NAMALWA (cell line): ENCODE measurements around the gene VPS33B.
"Not testable (repeated sequence)": the region's sequence is repeated elsewhere in the genome, so short reads cannot be mapped to it uniquely, and the experiment has no call there.

Source experiments
- DNase-seq: peaks from one replicate; pipeline ENCODE4 v3.0.0-alpha.2; 2015; ENCODE audit warnings: low spot score

VPS33B gene

GRCh38 chr15:91031796-91032195 is 9.4 kb upstream of the VPS33B start:
- no peak for DNase-seq

DNA sequence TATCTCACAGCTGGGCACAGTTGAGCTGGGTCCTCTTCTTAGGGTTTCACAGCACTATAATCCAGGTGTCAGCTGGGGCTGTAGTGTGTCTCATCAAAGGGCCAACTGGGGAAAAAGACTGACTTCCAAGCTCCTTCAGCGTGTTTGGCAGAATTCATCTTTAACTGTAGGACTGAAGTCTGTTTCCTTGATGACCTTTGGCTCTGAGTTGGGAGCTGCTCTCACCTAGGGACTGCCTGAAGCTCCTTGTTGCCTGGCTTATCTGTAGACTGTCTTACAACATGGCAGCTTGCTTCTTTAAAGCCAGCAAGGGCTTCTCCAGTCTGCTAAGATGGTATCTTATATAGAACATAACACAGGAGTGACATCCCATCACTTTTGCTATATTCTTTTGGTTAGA is 5.3 kb upstream of the VPS33B start:
- no peak for DNase-seq

DNA sequence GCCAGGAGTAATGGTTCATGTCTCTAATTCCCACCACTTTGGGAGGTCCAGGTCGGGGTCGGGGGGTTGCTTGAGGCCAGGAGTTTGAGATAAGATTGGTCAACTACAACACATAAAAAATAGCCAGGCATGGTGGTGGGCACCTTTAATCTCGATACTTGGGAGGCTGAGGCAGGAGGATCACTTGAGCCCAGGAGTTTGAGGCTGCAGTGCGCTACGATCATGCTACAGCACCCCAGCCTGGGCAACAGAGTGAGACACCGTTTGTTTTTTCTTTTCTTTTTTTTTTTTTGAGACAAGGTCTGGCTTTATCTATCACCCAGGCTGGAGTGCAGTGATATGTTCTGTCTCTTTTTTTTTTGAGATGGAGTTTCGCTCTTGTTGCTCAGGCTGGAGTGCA is 1.3 kb upstream of the VPS33B start:
- DNase-seq, result no peak

GRCh38 chr15:91022832-91023129 is 387 bp upstream of the VPS33B start:
- DNase-seq, result no peak

GRCh38 chr15:91021516-91022074 is 799 bp downstream of the VPS33B start:
- peak; percentile 24 for DNase-seq

- DNase-seq, result no peak
Observed at GRCh38 chr15:91018158-91018557, 4.2 kb downstream of the VPS33B start.

GRCh38 chr15:91017716-91018115 is 4.7 kb downstream of the VPS33B start:
- no peak for DNase-seq

DNA sequence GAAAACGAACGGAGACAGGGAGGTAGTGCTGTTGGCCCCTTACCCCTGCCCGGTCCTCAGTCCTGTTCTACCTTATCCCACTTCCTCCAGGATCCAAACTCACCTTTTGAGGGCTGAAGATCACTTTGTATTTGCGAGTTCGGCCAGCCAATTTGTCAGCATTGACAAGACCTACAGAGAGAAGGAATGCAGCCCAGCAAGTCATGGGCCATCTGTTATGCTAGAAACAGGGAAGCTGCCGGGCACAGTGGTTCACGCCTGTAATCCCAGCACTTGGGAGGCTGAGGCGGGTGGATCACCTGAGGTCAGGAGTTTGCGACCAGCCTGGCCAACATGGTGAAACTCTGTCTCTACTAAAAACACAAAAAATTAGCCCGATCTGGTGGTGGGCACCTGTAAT is 8.7 kb downstream of the VPS33B start:
- DNase-seq, result not testable (repeated sequence)

GRCh38 chr15:91007266-91007665 is 15.1 kb downstream of the VPS33B start:
- no peak for DNase-seq

DNA sequence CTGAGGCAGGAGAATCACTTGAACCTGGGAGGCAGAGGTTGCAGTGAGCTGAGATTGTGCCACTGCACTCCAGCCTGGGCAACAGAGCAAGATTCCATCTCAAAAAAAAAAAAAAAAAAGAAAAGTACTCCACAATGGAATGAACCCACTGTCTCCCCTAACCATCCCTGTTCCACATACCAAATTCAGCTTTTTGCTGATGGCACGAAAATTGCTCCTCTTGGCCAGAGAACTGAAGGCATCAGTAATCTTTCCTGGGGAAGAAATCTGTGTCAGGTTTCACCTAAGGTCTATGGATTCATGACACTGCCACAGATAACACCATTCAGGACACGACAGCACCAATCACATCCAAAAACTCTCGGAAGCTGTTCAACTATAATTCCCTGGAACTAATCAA is 21.2 kb downstream of the VPS33B start:
- no peak for DNase-seq

- no peak for DNase-seq
Observed at GRCh38 chr15:90998737-90999136, 23.7 kb downstream of the VPS33B start.

DNA sequence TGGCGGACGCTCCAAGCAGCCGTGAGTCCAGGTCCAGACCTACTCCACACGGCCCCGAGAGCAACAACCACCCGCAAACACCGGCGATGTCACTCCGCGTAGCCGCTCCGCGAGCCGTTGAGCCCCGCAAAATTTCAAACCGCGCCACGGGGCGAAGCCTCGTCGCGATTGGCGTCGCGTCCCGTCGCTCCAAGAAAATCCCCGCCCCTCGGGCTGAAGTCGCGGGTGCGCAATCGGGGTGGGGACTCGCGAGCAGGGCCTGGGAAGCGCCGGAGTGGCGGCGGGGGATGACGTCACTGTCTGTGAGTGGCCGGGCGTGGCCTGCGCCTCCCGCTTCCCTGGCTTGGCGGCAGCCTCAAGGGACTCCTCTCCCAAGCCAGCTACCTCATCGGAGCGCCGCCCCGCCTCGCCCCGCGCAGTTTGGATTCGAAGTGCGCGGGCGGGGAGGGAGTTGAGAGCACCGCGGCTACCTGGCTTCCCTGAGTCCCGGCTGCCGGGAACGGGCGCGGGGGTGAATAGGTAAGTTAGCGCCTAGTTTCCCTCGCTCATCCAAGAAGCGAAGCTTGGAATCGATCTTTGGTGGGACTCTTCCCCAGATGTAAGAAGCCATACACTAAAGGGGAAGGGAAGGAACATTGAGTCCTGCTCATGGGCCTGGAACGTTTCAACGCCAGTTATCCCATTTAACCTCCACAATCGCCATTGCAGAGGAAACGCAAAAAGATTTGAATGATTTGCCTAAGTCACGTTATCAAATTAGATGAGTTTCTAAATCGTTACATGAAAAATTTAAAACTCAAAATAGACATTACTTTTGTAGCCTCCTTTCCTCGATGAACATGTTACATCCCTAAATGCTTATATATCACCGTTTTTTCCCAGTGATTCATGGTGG is 27.7 kb downstream of the VPS33B start, which contains the start of gene PRC1:
Gene PRC1, minus strand, starts transcription at position 119 of the 895 bp plus-strand sequence. Its CDS starts 118 bp downstream, at position 1.
- peak; percentile 97 for DNase-seq

DNA sequence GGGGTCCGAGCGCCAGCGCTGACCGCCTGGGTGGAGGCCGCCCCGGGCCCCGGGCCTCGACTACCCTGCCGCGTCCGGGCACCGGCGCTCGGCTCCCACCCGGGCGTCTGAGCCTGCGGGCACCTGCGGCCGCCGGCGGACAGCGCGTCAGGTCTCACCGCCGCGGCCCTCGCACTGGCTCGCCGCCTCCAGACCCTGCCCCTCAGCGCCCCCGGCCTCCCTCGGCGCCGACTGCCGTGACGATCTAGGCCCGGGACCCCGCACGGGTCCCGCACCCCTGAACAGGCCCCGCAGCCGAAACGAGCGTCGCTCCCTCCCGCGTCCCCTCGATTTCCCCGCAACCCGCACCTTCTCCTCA is 28.4 kb downstream of the VPS33B start:
- DNase-seq, result peak; percentile 35

- DNase-seq, result no peak
Observed at GRCh38 chr15:90991587-90992285, 30.7 kb downstream of the VPS33B start.

DNA sequence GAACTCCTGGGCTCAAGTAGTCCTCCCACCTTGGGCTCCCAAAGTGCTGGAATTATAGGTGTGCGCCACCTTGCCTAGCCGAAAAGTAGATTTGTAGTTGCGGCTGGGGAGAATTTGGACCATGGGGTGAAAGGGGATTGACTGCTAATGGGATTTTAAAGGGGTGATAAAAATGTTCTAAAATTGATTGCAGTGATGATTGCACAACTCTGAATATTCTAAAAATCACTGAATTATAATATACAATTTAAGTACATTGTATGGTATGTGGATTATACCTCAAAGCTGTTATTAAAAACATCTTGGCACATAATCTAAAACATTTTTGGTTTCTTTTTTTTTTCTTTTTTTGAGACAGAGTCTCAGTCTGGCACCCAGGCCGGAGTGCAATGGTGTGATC is 31.9 kb downstream of the VPS33B start:
- DNase-seq, result no peak

DNA sequence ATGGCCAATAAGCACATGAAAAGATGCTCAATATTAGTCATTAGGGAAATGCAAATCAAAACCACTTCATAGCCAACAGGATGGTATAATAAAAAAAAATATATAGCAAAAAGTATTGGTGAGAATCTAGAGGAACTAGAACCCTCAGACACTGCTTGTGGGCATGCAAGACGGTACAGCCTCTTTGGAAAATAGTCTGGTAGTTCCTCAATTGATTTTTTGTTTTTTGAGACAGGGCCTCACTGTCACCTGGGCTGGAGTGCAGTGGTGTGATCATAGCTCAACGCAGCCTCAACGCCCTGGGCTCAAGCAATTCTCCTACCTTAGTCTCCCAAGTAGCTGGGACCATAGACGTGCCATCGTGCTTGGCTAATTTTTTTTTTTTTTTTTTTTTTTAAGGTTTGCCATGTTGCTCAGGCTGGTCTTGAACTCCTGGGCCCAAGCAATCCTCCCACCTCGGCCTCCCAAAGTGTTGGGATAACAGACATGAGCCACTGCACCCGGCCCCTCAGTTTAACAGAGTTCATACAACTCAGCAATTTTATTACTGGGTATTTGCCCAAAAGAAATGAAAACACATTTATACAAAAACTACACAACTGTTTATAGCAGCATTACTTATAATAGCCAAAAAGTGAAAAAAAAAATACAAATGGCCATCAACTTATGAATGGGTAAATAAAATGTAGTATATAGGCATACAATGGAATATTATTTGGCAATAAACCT is 33.2 kb downstream of the VPS33B start:
- DNase-seq, result no peak

DNA sequence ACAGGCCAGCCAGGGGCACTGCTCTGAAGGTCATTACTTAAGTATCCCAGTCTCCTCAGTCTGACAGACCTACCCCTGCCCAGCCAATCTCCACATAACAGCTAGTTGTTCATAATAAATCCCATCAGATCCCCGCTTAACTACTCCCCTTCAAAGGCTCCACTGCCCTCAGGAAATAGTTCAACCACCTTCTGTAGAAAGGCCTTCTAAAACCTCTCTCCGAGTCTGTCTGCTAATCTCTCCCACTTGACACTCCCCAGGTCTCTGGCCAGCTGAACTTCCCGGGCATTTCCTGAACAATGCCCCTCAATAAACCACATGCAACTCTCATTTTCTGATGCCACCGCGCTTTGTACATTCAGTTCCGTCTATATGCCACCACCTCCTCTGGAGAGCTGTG is 34.1 kb downstream of the VPS33B start:
- DNase-seq, result no peak

- no peak for DNase-seq
Observed at GRCh38 chr15:90987561-90988141, 34.7 kb downstream of the VPS33B start.

- no peak for DNase-seq
Observed at GRCh38 chr15:90986790-90987507, 35.4 kb downstream of the VPS33B start.

DNA sequence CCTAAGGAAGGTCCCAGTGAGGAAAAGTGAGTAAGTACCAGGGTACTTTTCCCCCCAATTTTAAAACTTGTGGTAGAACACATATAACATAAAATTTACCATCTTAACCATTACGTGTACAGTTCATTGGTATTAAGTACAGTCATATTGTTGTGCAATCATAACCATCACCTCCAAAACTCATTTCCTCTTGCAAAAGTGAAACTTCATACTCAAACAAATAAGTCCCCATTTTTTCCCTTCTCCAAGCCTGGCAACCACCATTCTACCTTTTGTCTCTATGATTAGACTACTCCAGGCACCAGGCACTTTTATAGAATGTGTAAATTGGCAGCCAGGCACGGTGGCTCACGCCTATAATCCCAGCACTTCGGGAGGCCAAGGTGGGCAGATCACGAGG is 40.3 kb downstream of the VPS33B start:
- no peak for DNase-seq

DNA sequence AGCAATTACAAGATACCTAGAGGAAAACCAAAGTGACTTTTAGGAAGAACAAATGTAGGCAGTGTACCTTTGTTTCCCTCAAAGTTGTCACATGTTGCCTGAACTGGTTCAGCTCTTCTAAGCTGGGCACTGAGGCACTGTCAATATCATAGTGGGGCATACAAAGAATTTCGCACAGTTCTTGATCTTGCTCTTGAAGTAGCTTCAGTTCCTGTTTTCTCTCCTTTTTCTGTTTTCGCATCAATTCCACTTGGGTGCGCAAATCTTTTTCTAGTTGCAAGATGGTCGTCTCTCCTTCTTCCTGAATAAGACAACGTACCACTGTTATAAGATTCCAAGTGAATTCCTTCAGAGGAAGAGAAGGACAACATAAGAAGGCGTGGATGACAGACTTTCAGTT is 40.7 kb downstream of the VPS33B start:
- no peak for DNase-seq

DNA sequence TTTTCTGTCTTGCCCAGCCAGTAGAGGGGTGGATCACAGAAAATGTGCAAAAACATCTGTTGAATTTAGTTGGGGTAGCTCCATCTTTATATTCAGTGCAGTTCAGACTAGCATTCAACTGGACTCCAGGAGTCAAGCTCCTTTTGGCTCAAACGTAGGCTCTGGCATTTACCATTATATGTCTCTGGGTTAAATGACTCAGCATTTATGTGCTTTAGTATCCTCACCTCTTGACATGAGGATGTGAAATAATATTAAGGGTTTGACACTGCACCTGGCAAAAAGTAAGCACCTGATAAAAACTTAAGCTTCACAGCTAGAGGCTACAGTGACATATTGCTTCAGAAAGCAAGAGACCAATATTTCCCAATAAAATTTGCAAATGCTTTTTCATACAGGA is 42.8 kb downstream of the VPS33B start:
- no peak for DNase-seq
